NCI-H446 treated with DMSO at 0.1 percent for 48 hours (cell line): ENCODE data around the gene RELA.
"Not testable (repeated sequence)": the region's sequence is repeated elsewhere in the genome, so short reads cannot be mapped to it uniquely, and the experiment has no call there.

ENCODE experiments used
- DNase-seq: peaks from one replicate; lab custom pipeline; 2025; lab: John Stamatoyannopoulos, UW

Gene RELA

DNA sequence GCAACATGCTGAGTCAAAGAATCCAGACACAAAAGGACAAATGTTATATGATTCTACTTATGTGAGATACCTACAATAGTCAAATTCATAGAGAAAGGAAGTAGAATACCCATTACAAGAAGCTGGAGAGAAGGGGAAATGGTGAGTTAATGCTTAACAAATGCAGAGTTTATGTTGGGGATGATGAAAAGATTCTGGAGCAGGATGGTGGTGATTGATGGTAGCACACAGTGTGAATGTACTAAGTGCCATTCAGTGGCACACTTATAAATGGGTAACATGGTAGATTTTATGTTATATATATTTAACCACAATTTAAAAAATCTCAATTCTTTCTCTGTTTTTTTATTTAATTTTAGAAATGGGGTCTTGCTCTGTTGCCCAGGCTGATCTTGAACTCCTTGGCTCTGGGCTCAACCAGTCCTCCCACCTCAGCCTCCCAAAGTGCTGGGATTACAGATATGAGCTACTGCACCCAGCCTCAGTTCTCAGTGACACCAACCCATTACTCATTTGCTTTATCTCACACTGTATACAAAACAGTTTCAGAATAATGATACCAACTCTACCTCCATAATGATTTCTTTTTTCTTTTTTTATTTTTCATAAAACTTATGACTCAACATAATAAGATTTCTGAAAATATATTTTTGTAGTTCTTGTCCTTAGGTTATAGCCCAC is 9.6 kb upstream of the RELA start:
- no peak for DNase-seq

DNA sequence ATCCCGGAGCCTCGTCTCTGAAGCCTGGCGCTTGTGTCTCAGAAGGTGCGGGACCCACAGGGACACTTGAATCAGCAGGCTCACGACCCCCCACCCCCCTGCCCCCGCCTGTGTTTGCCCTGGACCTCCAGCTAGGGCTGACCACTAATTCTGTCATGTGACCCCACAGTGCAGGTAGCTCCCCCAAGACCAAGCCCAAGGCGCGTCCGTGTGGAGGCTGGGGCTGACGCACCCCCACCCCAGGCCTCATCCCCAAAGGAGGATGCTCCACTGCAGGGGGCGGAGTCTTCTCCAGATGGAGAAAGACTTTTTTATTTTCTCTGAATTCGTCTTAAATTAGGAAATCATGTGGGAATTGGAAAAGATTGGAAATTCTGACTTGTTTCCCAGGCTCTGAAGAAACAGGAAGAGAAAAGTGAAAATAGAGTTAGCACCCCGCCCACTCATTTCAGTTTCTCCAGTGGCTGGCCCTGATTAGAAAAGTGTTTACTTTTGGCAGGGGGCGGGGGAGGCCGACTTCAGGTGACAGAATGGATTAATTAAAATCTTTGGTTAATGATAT is 1.0 kb upstream of the RELA start:
- DNase-seq = no peak

DNA sequence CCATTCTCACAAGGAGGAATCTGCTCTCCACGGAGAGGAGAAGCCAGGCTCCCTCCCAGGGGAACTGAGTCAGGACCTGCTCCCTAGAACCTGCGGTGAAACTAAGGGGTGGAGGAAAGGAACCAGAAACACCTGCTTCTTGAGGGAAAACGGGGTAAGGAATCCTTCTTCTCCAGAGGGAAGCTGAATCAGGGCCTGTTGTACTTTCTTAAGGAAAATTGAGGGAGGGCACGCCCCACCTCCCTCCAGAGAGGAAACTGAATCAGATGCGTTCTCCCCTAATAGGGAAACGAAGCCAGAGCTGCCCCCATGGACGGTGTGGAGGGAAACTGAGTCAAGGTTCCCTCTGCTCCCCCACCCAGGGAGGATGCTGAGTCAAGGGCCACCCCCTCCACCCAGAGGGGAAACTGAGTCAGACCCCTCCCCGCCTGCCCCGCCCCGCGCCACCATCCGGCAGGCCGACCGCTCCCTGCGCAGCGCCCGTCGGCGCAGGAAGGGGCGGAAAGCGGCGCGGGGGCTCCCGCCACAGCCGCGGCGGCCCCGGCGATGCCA is 393 bp downstream of the RELA start:
- no peak for DNase-seq

DNA sequence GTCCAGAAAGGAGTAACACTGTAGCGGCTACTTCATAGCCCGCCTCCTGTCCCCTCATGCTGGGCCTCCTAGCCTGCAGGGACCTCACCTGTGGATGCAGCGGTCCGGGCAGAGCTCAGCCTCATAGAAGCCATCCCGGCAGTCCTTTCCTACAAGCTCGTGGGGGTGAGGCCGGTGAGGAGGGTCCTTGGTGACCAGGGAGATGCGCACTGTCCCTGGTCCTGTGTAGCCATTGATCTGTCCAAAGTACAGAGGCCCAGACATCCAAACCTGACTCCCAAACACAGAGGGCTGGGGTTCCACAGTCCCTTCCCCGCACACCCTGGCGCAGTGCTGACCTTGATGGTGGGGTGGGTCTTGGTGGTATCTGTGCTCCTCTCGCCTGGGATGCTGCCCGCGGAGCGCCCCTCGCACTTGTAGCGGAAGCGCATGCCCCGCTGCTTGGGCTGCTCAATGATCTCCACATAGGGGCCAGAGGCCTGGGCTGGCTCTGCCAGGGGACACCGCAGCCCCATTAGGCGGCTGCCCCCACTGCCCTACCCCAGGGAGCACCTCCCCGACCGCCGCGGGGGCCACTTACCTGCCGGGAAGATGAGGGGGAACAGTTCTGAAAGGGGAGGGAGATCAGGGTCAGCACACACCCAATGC is 993 bp downstream of the RELA start:
- no peak for DNase-seq

DNA sequence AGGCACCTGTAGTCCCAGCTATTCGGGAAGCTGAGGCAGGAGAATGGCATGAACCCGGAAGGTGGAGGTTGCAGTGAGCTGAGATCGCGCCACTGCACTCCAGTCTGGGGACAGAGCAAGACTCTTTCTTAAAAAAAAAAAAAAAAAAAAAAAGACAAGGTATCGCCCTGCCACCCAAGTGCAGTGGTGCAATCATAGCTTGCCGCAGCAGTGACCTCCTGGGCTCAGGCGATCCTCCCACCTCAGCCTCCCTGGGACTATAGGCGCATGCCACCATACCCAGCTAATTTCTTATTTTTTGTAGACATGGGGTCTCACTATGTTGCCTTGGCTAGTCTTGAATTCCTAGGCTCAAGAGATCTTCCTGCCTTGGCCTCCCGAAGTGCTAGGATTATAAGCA is 1.8 kb downstream of the RELA start:
- DNase-seq = not testable (repeated sequence)

DNA sequence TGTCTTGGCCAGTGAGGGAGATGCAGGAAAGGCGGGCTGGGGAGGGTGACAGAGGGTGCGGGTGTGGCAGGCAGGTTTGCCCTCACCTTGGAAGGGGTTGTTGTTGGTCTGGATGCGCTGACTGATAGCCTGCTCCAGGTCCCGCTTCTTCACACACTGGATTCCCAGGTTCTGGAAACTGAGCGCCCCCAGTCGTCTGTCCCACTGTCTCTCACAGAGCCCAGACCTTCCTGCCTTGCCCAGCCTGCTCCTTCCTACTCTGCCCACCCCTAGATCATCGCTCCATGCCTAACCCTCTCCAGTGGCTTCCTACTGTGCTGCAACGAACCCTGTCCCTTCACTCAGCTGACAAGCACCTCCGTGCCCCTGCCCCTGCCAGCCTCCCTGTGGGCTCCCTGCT is 2.7 kb downstream of the RELA start:
- no peak for DNase-seq

DNA sequence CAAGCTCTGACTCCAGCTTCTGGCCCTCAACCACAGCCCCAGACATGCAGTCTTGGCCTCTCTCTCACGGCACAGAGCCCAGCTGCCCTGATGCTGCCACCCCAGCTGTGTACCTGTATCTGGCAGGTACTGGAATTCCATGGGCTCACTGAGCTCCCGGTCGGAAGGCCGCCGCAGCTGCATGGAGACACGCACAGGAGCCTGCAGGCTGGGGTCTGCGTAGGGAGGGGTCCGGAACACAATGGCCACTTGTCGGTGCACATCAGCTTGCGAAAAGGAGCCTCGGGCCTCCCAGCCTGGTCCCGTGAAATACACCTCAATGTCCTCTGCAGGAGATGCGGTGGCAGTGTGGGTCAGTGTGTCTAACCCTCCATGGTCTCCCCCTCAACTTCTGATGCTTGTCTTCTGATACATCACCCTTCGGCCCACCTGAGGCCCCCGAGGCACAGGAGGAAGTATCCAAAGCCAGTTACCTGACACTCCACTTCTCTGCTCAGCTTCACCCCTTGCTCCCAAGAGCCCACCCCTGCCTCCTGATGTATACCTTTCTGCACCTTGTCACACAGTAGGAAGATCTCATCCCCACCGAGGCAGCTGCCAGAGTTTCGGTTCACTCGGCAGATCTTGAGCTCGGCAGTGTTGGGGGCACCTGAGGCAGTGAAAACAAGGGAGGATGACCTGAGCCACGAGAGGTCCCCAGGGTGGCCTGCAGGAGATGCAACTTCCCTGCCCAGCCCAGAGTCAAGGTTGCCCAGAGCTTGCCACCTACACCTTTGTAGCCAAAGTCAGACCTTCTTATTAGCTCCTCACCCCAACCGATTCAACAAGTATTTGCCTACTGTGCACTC is 4.3 kb downstream of the RELA start:
- no peak for DNase-seq

DNA sequence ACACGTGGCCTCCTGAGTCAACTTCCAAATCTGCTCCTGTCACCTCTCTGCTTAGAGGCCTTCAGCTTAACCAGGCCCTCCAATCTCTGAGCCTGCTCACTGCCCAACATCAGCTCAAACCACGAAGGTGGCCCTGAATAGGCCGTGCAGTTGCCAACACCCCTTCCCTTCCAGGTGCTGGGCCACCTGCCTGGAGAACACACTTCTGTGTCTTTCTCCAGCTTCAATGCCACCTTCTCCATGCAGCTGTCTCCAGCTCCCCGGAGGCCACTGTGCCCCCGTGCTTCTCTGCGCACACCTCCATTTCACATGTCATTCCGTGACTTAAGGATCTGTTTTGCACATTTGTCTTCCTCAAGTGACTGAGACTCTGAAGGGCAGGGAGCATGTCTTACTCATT is 5.3 kb downstream of the RELA start:
- DNase-seq = no peak

DNA sequence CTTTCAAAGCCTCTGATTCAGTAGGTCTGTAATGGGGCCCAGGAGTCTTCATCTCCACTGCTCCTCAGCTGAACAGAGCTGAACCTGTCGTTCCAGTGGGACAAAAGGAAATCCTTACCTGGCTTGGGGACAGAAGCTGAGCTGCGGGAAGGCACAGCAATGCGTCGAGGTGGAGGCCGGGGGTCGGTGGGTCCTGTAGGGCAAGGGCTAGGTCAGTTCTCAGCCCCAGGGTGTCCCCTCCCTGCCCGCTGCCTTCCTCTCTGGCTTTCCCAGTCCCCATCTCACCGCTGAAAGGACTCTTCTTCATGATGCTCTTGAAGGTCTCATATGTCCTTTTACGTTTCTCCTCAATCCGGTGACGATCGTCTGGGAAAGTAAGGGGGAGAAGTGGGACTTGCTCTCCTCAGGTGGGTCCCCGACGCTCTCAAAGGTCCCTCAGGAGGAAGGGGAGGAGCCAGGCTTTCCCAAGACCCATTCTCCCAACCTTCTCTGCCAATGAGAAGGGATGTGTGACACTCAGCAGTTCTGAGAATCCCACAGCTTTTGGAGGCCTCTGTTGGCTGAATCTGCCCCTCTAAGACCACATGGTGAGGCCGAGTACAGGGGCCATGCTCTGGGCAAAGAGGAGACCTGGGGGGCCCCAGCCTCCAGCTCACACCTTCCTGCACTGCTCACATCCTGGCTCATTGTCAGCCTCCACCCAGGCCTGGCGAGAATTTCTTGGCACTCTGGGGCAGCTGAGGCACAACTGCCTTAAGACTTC is 7.0 kb downstream of the RELA start:
- no peak for DNase-seq

DNA sequence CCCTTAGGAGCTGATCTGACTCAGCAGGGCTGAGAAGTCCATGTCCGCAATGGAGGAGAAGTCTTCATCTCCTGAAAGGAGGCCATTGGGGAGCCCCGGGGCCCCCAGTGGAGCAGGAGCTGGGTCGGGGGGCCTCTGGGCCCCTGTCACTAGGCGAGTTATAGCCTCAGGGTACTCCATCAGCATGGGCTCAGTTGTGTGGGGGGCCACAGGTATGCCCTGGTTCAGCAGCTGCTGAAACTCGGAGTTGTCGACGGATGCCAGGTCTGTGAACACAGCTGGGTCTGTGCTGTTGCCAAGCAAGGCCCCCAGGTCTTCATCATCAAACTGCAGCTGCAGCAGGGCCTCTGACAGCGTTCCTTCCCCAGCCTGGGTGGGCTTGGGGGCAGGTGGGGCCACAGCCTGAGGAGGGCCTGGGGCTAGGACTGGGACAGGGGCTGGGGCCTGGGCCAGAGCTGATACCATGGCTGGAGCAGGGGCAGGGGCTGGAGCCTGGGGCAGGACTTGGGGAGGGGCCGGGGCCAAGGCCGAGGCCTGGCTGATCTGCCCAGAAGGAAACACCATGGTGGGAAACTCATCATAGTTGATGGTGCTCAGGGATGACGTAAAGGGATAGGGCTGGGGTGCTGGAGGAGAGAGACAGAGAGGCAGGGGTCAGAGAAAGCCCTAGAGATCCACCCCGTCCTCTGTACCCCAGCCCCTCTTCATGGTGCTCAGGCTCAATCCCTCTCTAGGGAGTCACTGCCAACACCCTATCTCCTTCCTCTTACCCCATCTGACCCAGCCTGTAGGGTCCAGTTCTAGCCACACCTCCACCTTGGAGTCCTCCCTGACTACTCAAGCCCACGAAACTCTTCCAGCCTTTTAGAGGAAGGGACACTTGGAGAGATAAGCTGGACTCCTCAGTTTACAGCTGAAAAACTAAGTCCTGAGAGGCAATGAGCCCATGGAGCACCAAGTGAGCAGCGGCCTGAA is 8.1 kb downstream of the RELA start:
- DNase-seq = no peak

DNA sequence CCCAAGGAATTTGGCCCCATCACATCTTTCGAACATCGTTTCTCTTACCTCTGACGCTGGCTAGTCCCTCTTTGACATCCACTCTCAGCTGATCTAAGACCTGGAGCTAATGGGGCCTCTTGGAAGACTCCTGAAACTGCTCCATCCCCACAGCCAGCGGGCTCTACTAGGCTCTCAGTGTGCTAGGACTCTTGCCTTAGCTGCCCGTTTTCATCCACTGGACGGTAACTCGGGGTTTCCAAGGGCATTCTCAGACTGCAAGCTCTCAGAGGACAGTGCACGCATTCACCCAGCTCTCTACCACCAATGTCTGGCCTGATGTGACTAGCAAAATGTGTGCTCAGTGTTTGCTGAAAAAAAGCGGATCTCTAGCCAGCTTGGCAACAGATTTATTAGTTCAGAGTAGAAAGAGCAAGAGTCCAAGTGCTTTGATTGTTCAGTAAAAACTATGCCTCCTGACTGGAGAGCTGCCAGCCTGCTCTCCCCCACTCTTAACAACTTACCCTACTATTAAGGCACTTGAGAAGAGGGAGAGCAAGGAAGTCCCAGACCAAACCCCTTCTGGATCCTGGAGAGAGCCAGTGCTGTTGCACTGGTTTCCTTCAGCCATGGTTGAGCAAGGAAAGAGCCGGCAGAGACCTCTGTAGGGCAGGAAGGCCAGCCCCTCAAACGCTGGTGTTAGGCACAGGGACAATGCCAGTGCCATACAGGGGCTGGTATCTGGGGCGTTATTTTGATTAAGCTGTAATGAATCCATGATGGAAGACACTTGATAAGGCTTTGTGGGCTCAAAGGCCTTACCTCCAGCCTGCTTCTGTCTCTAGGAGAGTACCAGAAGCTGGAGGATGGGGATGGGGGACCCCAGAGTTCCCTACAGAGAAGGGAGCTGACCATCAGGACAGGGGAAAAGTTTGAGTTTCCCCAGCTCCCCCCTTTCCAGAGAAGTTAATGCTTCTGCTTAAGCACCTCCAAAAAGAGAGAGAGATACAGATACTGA is 9.2 kb downstream of the RELA start:
- no peak for DNase-seq

DNA sequence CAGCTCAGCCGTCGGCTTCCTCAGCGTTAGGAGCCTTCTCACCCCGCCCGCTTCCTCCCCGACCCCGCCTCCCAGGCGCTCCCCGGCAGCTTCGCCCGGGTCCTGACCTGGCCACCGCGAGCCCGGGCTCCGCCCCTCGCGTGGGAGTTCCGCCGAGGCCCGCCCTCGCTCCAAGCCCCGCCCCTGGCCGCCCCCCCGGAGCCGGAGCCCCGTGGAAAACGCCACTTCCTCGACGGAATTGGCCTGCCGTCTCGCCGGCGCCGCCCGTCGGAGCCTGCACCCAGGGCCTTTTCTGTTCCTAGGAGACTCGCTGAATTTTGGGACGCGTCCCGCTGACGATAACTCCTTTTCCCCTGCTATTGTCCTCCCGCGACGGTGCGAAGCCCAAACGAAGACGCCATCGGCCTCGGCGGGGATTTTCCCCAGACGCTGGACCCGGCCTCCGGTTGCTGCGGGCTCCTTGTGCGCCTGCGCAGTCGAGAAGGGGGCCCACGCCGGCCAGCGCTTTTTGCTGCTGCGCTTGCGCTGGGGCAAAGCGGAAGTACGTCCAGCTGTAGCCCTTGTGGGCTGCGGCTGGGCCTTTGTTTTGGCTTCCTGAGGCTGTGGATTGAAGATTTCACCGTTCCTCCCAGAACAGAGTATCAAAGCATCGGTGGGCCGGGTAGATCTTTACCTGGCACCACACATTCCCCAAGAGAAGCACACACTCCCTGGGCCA is 10.0 kb downstream of the RELA start:
- DNase-seq = peak; percentile 67

DNA sequence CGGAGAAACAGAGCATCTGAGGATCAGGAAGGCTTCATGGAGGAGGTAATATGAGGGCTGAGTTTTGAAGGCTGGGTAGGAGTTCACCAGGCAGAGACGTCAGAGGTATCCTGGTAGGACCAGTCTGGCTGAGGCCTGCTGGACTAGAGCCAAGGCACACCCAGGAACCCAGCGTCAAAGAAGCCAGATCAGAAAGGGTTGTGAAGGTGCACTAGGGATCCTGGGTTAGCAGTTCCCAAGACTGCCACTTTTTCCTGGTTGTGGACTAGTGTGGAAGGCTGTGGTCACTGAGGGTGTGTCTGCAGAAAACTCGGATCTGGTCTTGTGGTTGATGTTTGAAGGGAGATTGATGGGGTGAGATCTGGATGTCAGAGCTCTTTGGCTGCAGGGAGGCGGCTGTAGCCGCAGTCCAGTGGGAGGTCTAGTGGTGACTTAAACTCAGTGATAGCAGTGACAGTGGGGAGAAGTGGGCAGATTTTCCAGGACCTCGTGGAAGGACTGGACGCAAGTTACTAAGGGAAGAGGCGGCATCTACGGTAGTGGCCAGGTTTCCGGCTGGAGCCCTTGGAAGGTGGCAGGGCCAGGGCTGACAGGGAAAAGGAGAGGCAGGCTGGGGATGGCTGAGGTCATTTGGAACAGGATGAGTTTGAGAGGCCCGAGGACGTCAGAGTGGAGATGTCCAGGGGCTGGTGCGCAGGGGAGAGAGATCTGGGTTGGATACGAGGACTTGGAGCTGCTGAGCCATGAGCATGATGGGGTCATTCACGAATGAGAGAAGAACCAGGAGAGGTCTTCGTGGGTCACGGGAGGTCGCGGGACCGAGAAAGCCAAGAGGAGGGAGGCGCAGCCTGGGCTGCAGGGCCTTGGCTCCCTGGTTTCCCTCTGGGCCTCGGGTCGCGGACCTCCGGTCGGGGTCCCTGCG is 10.9 kb downstream of the RELA start:
- no peak for DNase-seq

DNA sequence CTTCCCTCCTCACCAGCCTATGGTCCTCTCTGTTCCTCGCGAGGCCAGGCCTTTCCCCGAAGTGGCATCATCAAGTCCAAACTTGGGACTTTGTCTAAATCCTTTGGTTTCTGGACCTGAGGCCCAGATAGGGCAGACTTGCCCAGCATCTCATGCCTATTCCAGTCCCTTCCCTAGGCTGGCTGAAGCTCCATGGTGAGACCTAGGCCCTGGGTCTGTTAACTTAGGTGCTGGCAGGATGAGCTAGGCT is 11.5 kb downstream of the RELA start:
- no peak for DNase-seq

DNA sequence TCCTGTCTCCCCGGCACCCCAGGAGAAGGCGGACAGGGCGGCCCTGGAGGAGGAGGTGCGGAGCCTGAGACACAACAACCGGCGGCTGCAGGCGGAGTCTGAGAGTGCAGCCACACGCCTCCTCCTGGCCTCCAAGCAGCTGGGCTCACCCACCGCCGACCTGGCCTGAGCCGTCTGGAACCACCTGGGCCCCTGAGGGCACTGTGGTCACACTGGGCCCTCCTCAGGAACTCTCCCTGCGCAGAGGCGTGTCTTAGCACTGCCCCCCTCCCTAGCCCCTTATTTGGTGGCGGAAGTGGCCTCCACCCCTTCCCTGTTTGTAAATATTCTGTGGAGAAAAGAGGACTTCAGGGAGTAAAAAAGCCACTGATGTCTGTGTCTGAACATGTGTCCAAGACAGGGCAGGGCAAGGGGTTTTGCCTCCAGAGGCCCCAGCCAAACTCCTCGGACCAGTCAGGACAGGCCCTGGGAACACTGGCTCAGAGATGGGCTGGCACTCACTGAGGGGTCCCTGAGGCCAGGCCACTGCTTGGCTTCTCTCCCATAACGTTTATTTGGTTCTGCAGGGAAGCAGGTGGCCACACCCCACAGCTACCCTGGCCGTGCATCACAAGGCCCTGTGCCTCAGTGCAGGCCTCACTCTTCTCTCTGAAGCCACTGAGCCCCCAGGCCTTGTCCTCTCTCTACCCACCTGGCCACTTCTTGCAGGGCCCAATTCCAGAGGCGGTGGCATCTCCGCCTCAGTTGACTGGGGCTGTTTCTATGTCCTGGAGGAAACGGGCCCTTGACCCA is 12.0 kb downstream of the RELA start:
- DNase-seq = no peak

DNA sequence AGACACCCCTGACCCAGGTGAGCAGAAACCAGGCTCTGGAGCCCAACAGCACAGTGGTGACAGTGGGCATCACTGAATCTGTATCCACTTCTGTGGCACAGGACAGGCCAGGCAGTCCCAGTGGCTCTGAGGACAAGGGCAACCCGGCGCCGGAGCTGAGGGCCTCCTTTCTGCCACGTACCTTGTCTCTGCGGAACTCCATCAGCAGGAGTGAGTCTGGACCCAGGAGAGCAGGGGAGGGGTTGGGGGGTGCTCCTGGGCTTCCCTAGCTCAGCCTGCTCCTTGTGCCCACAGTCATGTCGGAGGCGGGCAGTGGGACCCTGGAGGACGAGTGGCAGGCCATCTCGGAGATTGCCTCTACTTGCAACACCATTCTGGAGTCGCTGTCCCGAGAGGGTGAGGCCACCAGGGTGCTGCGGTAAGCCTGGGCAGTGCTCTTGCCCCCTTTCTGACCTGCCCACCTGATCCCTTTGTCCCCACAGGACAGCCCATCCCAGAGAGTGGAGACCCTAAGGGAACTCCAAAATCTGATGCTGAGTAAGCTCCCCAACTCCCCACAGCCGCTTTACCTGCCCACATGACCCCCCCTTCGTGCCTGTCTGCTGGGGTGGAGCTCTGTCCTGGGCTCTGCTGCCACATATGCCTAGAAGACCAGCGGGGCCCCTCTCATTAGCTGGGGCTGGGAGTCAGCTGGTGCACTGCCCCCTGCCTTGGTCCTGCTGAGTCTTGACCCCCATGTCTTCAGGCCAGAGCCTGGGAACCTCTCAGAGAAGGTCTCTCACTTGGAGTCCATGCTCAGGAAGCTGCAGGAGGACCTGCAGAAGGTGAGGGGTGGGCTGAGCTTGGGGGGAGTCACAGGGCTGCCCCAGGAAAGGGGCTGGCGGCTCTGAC is 12.8 kb downstream of the RELA start:
- no peak for DNase-seq
